WI38 (cell line): Measurements from ENCODE around the gene PPP6R3.

ENCODE experiments used
- H3K4me3 ChIP-seq: 2 replicates; pipeline ENCODE4 v1.5.1; 2011; ENCODE audit warnings: low read depth, mild to moderate bottlenecking, control low read depth, low read length
- TF ChIP-seq, protein P1 (sequence below): IDR thresholded peaks from 2 replicates; pipeline ENCODE4 v1.5.1; 2012; ENCODE audit warnings: low read depth, mild to moderate bottlenecking, control low read depth, low read length

The PPP6R3 gene

DNA sequence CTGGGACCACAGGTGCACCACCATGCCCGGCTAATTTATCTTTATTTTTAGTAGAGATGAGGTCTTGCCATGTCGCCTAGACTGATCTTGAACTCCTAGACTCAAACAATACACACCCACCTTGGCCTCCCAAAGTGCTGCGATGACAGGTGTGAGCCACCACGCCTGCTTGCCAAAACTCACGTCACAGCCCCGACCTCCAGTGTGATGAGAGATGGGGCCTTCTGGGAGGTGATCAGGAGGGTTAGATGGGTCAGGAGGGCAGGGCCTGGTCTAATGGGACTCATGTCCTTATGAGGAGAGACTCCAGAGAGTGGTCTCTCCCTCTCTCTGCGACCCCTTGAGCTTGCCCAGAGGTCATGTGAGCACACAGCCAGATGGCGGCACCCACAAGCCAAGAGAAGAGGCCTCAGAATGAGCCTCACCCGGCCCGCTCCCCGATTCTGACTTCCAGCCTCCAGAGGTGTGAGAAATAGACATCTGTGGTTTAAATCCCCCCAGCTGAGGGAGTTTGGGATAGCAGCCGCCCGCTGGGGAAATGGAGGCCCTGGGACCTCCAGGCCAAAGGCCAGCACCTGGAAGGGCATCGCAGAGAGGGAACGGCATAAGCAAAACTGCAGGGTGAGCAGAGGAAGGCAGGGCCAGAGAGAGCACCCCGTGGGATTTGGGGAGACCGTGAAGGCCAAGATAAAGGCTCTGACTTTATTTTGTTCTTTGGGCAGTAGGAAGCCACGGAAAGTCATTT lies 199.7 kb downstream of the PPP6R3 start:
- TF ChIP-seq, protein P1, sequence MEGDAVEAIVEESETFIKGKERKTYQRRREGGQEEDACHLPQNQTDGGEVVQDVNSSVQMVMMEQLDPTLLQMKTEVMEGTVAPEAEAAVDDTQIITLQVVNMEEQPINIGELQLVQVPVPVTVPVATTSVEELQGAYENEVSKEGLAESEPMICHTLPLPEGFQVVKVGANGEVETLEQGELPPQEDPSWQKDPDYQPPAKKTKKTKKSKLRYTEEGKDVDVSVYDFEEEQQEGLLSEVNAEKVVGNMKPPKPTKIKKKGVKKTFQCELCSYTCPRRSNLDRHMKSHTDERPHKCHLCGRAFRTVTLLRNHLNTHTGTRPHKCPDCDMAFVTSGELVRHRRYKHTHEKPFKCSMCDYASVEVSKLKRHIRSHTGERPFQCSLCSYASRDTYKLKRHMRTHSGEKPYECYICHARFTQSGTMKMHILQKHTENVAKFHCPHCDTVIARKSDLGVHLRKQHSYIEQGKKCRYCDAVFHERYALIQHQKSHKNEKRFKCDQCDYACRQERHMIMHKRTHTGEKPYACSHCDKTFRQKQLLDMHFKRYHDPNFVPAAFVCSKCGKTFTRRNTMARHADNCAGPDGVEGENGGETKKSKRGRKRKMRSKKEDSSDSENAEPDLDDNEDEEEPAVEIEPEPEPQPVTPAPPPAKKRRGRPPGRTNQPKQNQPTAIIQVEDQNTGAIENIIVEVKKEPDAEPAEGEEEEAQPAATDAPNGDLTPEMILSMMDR = no peak
- no peak overlapping the region for H3K4me3 ChIP-seq

DNA sequence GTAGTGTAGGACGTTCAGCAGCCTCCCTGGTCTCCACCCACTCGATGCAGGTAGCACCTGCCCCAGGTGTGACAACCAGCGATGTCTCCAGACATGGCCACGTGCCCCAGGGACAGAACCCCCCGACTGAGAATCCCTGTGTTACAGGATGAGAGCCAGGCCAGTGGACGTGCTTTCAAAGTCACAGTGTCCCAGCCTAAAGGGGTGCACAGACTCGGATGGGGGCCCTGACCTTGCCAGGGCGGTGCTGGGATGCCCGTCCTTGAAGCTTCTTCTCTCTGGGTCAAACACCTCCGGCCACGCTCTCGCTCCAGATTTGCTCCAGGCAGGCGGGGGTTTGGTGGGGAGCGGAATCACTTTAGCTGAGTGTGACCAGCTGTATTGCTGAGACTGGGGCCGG lies 200.5 kb downstream of the PPP6R3 start:
- TF ChIP-seq, protein P1 = no peak

DNA sequence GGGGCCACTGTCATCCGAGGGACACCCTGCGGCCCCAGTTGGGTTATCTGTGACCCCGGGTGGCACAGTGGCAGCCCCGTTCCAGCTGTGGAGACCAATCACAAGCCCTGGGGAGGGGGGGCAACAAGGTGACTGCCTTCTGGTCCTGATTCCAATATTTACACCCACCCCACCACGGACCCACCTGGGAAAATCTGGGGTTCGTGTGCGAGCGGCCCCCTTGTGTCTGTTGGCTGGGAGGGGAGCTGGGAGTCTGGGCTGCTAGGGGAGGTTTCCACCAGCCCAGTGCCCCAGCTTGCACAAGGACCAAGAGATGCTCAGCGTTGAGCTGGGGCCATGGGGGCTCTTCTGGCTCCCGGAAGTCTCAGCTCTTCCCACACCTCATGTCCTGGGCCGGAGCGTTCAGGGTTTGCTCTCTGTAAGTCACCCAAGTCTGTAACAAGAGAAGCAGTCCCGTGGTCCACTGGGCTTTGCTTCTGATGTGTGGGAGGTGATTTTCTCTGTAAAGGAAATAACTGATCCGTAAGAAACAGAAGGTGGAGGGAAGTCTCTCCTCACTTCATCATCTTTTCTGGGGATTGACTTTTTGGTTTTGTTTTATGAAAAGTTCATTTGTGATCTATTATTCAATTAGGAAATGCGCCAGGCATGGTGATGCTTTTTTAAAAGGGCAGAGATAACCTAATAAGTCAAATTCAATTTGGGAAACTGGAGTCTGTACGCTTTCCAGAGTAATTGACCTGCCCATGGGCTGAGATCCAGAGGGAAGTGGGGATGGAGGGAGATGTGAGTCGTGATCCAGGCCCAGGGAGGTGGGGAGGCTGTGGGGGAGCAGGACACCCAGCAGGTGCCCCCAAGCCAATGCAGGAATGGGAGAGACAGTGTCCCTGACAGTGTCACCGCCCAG lies 201.4 kb downstream of the PPP6R3 start:
- TF ChIP-seq, protein P1 = no peak
- no peak overlapping the region for H3K4me3 ChIP-seq

More for the DNA sequence above, 200.5 kb downstream of the PPP6R3 start:
- no peak overlapping the region for H3K4me3 ChIP-seq

DNA sequence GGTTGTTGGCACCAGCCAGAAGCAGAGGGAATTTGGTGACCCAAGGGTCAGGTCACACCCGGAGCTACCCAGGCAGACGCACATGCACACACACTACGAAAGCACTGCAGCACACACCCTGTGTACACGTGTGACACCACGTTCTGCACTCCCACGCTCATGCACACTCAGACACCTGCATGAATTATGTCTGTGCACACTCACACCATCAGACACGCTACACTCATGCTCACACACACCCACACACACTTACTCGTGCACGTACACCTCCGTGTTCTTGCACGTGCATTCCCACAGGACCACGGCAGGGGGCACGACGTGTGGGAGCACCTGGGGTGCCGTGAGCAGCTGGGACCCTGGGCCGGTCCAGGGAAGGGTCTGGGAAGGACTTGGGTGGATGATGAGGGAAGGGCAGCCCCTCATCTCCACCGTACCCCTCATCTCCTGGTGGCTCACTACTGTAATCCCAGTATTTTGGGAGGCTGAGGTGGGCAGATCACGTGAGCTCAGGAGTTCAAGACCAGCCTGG lies 203.0 kb downstream of the PPP6R3 start:
- TF ChIP-seq, protein P1 = no peak
- no peak overlapping the region for H3K4me3 ChIP-seq

DNA sequence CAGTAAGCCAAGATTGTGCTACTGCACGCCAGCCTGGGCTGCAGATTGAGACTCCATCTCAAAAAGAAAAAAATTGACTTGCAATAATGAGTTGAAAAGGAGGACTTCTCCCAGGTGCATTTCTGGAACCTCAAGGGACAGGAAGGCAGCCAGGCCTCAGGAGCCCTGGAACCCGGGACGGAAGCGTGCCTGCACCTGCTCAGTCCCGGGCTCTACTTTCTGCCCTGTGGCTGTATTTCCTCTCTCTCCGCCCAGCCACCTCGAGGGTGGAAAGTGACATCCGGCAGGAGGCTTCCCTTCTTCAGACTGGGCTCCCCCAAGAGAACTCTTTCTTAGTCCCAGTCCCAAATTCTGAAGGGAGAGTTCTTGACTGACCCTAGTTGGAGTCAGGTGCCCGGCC lies 203.6 kb downstream of the PPP6R3 start:
- TF ChIP-seq, protein P1 = no peak
- H3K4me3 ChIP-seq = no peak overlapping the region

DNA sequence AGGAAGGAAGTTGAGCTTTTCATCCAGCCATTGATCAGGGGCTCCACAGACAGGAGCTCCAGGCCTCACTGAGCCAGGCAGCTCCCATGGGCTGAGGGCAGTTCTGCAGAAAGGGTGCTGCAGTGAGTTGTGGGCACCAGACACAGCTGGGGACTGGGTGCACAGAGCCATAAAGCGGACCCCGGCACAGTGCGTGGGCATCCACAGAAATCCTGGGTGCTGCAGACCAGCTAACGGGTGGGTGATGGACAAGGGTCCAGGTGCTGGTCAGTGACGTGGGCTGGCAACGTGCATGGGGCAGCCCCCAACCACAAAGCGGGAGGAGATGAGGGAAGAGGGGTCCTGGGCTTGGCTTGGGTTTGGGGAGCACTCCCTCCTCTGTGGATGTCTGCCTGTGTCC lies 204.4 kb downstream of the PPP6R3 start:
- TF ChIP-seq, protein P1 = no peak
- no peak overlapping the region for H3K4me3 ChIP-seq
